Thyroid gland (tissue), 4 donors: Measurements from ENCODE around the gene CEP350. TPM values are rescaled to one million over a fixed set of nuclear protein-coding genes. Genes with fewer than 3 reads are reported as not detected.

ENCODE experiments used
- DNase-seq, 2 donors: peaks; one replicate each; pipeline ENCODE4 v3.0.0-alpha.2; 2019
- H3K27ac ChIP-seq, 3 donors: fragments of 200-600 bp; sonication (generic); 1 replicate in 2 of 3; 2 replicates in 1 of 3; pipeline ENCODE4 v1.5.1; 2016 to 2019; ENCODE audit warnings: mild to moderate bottlenecking in 1 of 3, moderate library complexity in 1 of 3
- H3K27me3 ChIP-seq: fragments of 200-600 bp; sonication (generic); one replicate; pipeline ENCODE4 v1.5.1; 2019
- H3K36me3 ChIP-seq, 2 donors: fragments of 200-600 bp; sonication (generic); one replicate each; pipeline ENCODE4 v1.5.1; 2016 to 2019
- H3K4me1 ChIP-seq, 2 donors: fragments of 200-600 bp; sonication (generic); one replicate each; pipeline ENCODE4 v1.5.1; 2017 to 2019
- H3K4me3 ChIP-seq, 3 donors: fragments of 200-600 bp; sonication (generic); replicated peaks in 1 of 3; 1 replicate in 2 of 3; 2 replicates in 1 of 3; pipeline ENCODE4 v1.5.1; 2016; ENCODE audit warnings: mild to moderate bottlenecking in 1 of 3
- H3K9me3 ChIP-seq: fragments of 200-600 bp; sonication (generic); one replicate; pipeline ENCODE4 v1.5.1; 2017
- POLR2A ChIP-seq, 2 donors: fragments of 450-650 bp; IDR thresholded peaks; one replicate each; pipeline ENCODE4 v1.6.1; 2017; ENCODE audit warnings: antibody characterized with exemption in 2 of 2, mild to moderate bottlenecking in 2 of 2, moderate library complexity in 1 of 2
- WGBS, 2 donors: methylation state at CpG; one replicate each; pipeline ENCODE4 v1.1.5; 2017; 5-methylcytosine and 5-hydroxymethylcytosine counted together
- intact Hi-C: fragments of 100-400 bp; cut with DNase I; formaldehyde crosslinking; loops from one replicate; pipeline ENCODE4 v1.15.1; 2023
- total RNA-seq, 4 donors: library from RNA; depleted of rRNA; stranded (reverse); fragments of >200 nt; gene quantifications; one replicate each; pipeline ENCODE4 v1.2.3, GENCODE V29; 2016
- TF ChIP-seq, protein P1 (sequence below), 6 experiments: fragments of 200-600 bp in 3 of 6; fragments of 450-650 bp in 3 of 6; sonication (generic) in 3 of 6; IDR thresholded peaks; one replicate each; pipeline ENCODE4 v1.5.1; 2016 to 2019; ENCODE audit warnings: antibody characterized with exemption in 6 of 6, mild to moderate bottlenecking in 2 of 6, inconsistent platforms in 1 of 6, moderate library complexity in 1 of 6

Gene CEP350
- total RNA-seq, 4 donors from 2014 or later, result 58.3 to 78.1 (median 65.2) TPM

DNA sequence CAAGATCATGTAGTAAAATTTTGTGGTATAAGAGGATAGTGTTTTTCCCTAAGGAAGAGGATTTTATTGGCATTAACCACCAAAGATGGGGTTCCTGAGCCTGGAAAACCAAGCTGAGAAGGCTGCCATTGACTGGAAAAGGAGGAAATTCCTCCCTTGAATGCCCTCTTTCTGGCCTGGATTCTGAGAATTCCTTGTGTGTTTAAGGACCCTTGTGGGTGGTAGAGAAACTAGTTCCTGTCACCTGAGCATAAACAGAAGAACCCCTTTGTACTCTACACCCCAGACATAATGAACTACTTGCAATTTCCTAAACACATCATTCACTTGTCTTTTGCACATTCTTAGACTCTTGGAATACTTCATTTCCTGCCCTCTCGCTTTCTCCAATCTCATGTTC lies 33.1 kb upstream of the CEP350 start:
- Histone ChIP-seq H3K4me1 (peaks cover 0 to 4% of the 10 kb centered on the region in 2 donors), H3K27me3 (no peaks in the 10 kb centered on the region), H3K9me3 (no peaks in the 10 kb centered on the region), H3K4me3 (no peak overlapping the region), H3K27ac (no peak overlapping the region), H3K36me3 (peaks cover 12 to 26% of the 10 kb centered on the region in 2 donors)
- TF ChIP-seq, protein P1, sequence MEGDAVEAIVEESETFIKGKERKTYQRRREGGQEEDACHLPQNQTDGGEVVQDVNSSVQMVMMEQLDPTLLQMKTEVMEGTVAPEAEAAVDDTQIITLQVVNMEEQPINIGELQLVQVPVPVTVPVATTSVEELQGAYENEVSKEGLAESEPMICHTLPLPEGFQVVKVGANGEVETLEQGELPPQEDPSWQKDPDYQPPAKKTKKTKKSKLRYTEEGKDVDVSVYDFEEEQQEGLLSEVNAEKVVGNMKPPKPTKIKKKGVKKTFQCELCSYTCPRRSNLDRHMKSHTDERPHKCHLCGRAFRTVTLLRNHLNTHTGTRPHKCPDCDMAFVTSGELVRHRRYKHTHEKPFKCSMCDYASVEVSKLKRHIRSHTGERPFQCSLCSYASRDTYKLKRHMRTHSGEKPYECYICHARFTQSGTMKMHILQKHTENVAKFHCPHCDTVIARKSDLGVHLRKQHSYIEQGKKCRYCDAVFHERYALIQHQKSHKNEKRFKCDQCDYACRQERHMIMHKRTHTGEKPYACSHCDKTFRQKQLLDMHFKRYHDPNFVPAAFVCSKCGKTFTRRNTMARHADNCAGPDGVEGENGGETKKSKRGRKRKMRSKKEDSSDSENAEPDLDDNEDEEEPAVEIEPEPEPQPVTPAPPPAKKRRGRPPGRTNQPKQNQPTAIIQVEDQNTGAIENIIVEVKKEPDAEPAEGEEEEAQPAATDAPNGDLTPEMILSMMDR (IDR thresholded peaks at IDR 0.05), result no peak
- no peak for TF ChIP-seq POLR2A (IDR thresholded peaks at IDR 0.05)
- DNase-seq, result no peak
- WGBS, 2 donors, result 90 to 93% methylated on average over 1 of the region's 1 CpG
- intact Hi-C loops, result no loop called here

DNA sequence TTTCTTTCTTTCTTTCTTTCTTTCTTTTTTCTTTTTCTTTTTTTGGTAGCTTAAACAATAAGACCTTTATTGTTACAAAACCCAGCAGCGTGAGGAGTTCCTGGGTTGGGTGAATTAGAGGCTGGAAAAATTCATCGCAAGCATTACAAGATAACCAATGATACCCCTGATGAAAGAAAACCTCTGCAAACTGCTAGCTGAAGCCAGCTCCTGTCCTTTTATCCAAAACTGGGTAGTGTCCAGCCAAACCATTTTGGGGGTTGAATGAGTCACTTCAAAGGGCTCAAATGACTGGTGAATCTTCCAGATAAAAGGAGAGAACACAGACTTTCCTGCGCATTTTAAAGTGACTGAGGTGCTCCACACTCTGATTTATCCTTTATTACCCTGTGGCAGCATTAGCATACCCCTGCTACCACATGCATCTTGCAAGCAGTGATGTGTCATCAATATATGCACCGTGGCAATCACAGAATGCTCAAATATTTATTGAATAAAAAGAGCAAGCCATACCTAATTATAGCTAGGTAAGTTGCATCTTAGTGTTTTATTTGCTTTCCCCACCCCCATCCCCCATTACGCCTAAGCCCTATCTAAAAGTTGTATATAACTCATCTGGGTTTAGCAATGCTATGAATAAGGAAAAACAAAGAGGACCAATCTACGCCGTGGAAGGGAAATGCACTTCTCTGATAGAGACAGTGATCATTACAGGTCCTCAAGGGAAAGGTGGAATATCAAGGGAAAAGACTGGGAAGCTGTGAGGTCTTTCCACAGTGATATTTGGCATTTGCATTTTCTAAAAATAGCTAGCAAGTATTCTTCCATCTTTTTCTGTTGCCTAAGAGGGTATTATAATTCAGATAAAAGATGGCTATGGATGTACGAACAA lies 32.4 kb upstream of the CEP350 start:
- H3K36me3 ChIP-seq, result peaks cover 12 to 21% of the 10 kb centered on the region in 2 donors
- 91 to 92% methylated on average over 8 of the region's 8 CpGs for WGBS, 2 donors
- no peaks in the 10 kb centered on the region for H3K9me3 ChIP-seq
- intact Hi-C loops, result no loop called here
- H3K27me3 ChIP-seq, result no peaks in the 10 kb centered on the region
- H3K4me3 ChIP-seq, result no peak overlapping the region
- TF ChIP-seq POLR2A (IDR thresholded peaks at IDR 0.05), result no peak
- TF ChIP-seq, protein P1 (IDR thresholded peaks at IDR 0.05), result no peak
- no peak overlapping the region for H3K27ac ChIP-seq
- peaks cover 0 to 4% of the 10 kb centered on the region in 2 donors for H3K4me1 ChIP-seq
- DNase-seq, result no peak

DNA sequence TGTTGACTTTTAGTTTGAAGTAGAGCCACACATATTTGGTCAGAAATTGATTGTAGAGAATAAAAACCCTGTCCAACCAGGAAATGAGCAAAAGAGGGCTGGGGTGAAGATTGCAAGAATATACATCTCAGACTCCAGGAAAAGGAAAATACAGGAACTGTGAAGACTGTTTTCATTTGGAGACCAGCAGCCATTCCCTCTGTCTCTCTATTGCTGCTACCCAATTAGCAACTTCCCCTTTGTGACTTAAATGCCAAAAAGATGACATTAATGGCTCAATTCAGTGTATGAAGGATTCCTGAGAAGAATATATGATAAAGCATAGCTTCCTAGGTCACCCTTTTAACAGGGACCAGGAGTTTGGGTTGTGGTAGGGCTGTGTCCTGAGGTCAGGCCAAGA lies 31.6 kb upstream of the CEP350 start:
- H3K36me3 ChIP-seq, result peaks cover 6 to 13% of the 10 kb centered on the region in 2 donors
- no peak for TF ChIP-seq POLR2A (IDR thresholded peaks at IDR 0.05)
- TF ChIP-seq, protein P1 (IDR thresholded peaks at IDR 0.05), result no peak
- intact Hi-C loops, result no loop called here

DNA sequence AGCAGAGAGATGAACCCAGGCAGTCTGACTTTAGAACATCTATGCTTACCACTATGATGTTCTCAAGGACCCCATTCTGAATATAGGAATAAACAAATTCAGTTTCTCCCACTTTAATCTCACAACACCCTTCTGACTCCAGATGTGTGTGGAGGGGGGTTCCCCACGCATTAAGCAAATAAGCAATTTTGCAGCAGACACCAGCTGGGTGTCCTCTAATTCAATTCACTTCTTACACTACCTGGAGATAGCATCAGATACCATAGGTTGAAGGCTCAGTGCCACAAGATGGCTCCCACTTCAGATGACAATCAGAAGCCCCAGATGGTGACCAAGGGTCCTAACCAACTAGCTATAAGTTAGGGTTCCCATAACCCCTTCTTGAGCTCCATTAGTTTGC lies 30.3 kb upstream of the CEP350 start:
- WGBS, 2 donors, result 82 to 100% methylated on average over 1 of the region's 1 CpG
- no peak overlapping the region for H3K27ac ChIP-seq
- no peaks in the 10 kb centered on the region for H3K9me3 ChIP-seq
- H3K4me1 ChIP-seq, result peaks cover 0 to 4% of the 10 kb centered on the region in 2 donors
- H3K27me3 ChIP-seq, result no peaks in the 10 kb centered on the region
- DNase-seq, result no peak
- H3K36me3 ChIP-seq, result peaks cover 0 to under 1% of the 10 kb centered on the region in 2 donors
- no peak for TF ChIP-seq POLR2A (IDR thresholded peaks at IDR 0.05)
- TF ChIP-seq, protein P1 (IDR thresholded peaks at IDR 0.05), result no peak
- H3K4me3 ChIP-seq, result no peak overlapping the region
- intact Hi-C loops, result no loop called here

More for the DNA sequence above, 31.6 kb upstream of the CEP350 start:
- Histone ChIP-seq H3K9me3 (no peaks in the 10 kb centered on the region), H3K4me1 (peaks cover 0 to 4% of the 10 kb centered on the region in 2 donors), H3K27me3 (no peaks in the 10 kb centered on the region), H3K27ac (no peak overlapping the region), H3K4me3 (no peak overlapping the region)
- DNase-seq, result no peak

DNA sequence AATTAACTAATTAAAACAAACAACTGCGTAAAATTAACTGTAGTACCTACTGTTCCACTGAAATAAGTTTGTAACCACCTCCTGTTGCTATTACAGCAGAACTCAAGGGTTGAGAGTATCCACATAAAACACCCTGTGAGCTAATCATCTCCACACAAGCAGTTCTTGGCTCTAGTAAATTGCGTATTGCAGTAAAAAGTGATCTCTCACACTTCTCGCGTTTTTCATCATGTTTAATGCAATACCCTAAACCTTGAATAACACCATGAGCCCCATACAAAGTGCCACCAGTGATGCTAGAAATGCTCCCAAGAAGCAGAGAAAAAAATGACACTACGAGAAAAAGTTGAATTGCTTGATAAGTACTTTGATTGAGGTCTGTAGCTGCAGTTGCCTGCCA lies 29.3 kb upstream of the CEP350 start:
- Histone ChIP-seq H3K27ac (no peak overlapping the region), H3K9me3 (no peaks in the 10 kb centered on the region), H3K4me3 (no peak overlapping the region), H3K27me3 (no peaks in the 10 kb centered on the region), H3K4me1 (peaks cover 0 to 4% of the 10 kb centered on the region in 2 donors), H3K36me3 (no peaks in the 10 kb centered on the region)
- no peak for TF ChIP-seq POLR2A (IDR thresholded peaks at IDR 0.05)
- TF ChIP-seq, protein P1 (IDR thresholded peaks at IDR 0.05), result no peak
- no peak for DNase-seq
- WGBS, 2 donors, result 89% methylated on average over 5 of the region's 5 CpGs
- intact Hi-C loops, result no loop called here
